Mammary epithelial cell (primary cell): Measurements from ENCODE around the gene DNAH9.

ENCODE experiments used
- EZH2 ChIP-seq: IDR thresholded peaks from 2 replicates; pipeline ENCODE4 v1.6.1; 2012; ENCODE audit warnings: low read length, inconsistent platforms, borderline replicate concordance
- TF ChIP-seq, protein P1 (sequence below), 2 donors: IDR thresholded peaks in 1 of 2; conservative IDR thresholded peaks in 1 of 2; 2 replicates each; pipeline ENCODE4 v1.5.1; 2011 to 2012; ENCODE audit warnings: inconsistent platforms in 2 of 2, low read length in 2 of 2, mild to moderate bottlenecking in 2 of 2, control low read depth in 1 of 2, low read depth in 1 of 2; ENCODE audit not compliant: insufficient read depth in 1 of 2; ENCODE audit errors: extremely low read depth in 1 of 2

- TF ChIP-seq, protein P1, sequence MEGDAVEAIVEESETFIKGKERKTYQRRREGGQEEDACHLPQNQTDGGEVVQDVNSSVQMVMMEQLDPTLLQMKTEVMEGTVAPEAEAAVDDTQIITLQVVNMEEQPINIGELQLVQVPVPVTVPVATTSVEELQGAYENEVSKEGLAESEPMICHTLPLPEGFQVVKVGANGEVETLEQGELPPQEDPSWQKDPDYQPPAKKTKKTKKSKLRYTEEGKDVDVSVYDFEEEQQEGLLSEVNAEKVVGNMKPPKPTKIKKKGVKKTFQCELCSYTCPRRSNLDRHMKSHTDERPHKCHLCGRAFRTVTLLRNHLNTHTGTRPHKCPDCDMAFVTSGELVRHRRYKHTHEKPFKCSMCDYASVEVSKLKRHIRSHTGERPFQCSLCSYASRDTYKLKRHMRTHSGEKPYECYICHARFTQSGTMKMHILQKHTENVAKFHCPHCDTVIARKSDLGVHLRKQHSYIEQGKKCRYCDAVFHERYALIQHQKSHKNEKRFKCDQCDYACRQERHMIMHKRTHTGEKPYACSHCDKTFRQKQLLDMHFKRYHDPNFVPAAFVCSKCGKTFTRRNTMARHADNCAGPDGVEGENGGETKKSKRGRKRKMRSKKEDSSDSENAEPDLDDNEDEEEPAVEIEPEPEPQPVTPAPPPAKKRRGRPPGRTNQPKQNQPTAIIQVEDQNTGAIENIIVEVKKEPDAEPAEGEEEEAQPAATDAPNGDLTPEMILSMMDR (conservative IDR thresholded peaks at IDR 0.05 in 1 of 2, IDR thresholded peaks at IDR 0.05 in 1 of 2; ENCODE audit: extremely low read depth in 1 of 2, insufficient read depth in 1 of 2, low read depth in 1 of 2, low read length in 2 of 2): no peak
- TF ChIP-seq EZH2: no peak
These were observed 29.2 kb downstream of the DNAH9 start for GRCh38 chr17:11627301-11627940.
